Keratinocyte (primary cell): ENCODE measurements around the gene SPTBN1.

Source experiments
- CTCF ChIP-seq, 3 experiments: IDR thresholded peaks in 1 of 3; conservative IDR thresholded peaks in 1 of 3; optimal IDR thresholded peaks in 1 of 3; 2 replicates in 2 of 3; 3 replicates in 1 of 3; pipeline versions ENCODE3 to v1.5.1; 2011; ENCODE audit warnings: low read length in 3 of 3, mild to moderate bottlenecking in 3 of 3, moderate library complexity in 2 of 3, control low read depth in 1 of 3, inconsistent platforms in 1 of 3; ENCODE audit not compliant: insufficient read depth in 2 of 3; ENCODE audit errors: extremely low read depth in 1 of 3
- EZH2 ChIP-seq: IDR thresholded peaks from one replicate; pipeline ENCODE4 v1.6.1; 2012; ENCODE audit warnings: inconsistent platforms, mild to moderate bottlenecking, low read length, moderate library complexity

GRCh38 chr2:54566896-54567295, 110.8 kb downstream of the SPTBN1 start:
- TF ChIP-seq CTCF (optimal IDR thresholded peaks at IDR 0.05 in 1 of 3, IDR thresholded peaks at IDR 0.05 in 1 of 3, conservative IDR thresholded peaks at IDR 0.05 in 1 of 3; ENCODE audit: extremely low read depth in 1 of 3, insufficient read depth in 2 of 3, low read length in 3 of 3) (no peak), EZH2 (no peak)
